ENCODE results near the gene IAPP.

The IAPP gene

GRCh38 chr12:21372602-21373001 lies at the start of gene IAPP:
Gene IAPP (plus strand): TSS chr12:21372902. CDS start chr12:21373352, 450 bp downstream.
- no peak for TF ChIP-seq CTCF (IDR thresholded peaks at IDR 0.05; ENCODE audit: insufficient read depth, low read length, missing control alignments)
- no peak for DNase-seq (ENCODE audit: low read depth, low spot score)
- ChIA-PET CTCF (no interaction called here), POLR2A (no interaction called here)
- no peak within 1 kb of the TSS for H3K4me3 ChIP-seq (ENCODE audit: low read depth, low read length)

DNA sequence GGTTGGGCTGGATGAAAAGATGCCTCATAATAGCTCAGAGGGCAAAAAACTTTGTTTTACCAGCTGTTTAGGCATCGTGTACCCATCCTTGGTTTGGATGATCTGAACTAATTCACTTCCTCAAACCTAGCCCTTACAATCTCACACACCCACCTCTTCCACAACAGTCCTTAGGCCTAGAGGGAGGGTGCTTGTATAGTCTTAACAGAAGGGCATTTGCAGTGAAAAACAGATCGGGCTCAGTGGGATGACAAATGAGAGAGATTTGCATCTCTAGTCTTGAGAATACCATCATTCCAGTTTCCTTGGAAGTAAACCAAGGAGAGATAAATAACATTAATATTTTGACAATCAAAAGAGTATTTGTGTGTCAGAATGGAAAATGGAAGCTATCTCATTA lies 49.0 kb upstream of the IAPP start:
- ChIA-PET CTCF (no interaction called here), POLR2A (no interaction called here)
- no peak for DNase-seq (ENCODE audit: low read depth, low spot score)
- H3K4me3 ChIP-seq (ENCODE audit: low read depth, low read length): no peak overlapping the region
- TF ChIP-seq CTCF (IDR thresholded peaks at IDR 0.05; ENCODE audit: insufficient read depth, low read length, missing control alignments): no peak

DNA sequence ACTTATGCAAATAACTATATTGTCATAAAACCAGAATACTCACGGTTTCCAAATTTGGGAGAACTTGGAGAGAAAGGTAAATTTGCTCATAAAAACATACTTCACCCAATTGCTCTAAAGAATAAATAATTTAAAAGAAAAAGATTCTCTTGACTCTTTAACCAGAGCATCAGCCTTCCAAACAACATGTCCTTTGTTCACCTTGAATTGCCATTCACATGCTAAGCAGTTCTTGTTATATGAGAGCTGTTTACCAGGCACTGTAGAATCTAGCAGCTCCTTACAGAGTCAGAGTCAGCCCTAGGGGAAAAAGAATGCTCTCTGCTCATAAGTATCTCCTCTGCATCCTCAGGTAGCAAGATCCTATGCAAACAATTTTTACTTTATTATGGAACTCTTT lies 48.2 kb upstream of the IAPP start:
- no peak for DNase-seq (ENCODE audit: low read depth, low spot score)
- H3K4me3 ChIP-seq (ENCODE audit: low read depth, low read length): no peak overlapping the region
- POLR2A ChIA-PET: no interaction called here
- CTCF ChIA-PET: no interaction called here
- no peak for TF ChIP-seq CTCF (IDR thresholded peaks at IDR 0.05; ENCODE audit: insufficient read depth, low read length, missing control alignments)

- ChIA-PET CTCF (no interaction called here), POLR2A (no interaction called here)
- no peak for TF ChIP-seq CTCF (IDR thresholded peaks at IDR 0.05; ENCODE audit: insufficient read depth, low read length, missing control alignments)
- DNase-seq (ENCODE audit: low read depth, low spot score): no peak
- H3K4me3 ChIP-seq (ENCODE audit: low read depth, low read length): no peak overlapping the region
Measured at GRCh38 chr12:21328578-21328977, 44.1 kb upstream of the IAPP start.

DNA sequence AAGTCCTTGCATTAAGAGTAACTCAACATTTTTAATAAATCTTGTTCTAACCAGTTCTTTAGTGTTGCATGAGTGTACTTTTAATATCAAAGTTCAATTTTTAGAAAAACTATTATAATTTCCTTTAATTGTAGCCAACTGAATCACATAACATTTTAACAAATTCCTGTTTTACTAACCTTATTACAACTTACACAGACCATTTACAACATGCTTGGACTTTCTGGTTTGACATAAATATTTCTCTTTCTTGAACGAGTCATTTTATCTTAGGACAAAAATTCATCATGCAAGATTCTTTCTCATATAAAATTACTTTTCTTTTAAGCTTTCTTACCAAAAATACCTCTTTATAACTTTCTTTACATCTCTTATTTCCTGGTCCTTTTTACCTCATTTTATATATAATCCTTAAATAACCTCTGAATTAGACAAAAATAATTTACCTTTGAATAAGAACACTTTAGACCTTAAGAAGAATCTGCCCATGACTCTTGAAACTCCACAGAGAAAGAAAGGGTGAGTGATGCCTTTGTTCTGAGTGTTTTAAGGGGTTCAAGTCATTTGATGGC lies 41.9 kb upstream of the IAPP start:
- H3K4me3 ChIP-seq (ENCODE audit: low read depth, low read length): no peak overlapping the region
- CTCF ChIA-PET: no interaction called here
- POLR2A ChIA-PET: no interaction called here
- TF ChIP-seq CTCF (IDR thresholded peaks at IDR 0.05; ENCODE audit: insufficient read depth, low read length, missing control alignments): no peak
- no peak for DNase-seq (ENCODE audit: low read depth, low spot score)

DNA sequence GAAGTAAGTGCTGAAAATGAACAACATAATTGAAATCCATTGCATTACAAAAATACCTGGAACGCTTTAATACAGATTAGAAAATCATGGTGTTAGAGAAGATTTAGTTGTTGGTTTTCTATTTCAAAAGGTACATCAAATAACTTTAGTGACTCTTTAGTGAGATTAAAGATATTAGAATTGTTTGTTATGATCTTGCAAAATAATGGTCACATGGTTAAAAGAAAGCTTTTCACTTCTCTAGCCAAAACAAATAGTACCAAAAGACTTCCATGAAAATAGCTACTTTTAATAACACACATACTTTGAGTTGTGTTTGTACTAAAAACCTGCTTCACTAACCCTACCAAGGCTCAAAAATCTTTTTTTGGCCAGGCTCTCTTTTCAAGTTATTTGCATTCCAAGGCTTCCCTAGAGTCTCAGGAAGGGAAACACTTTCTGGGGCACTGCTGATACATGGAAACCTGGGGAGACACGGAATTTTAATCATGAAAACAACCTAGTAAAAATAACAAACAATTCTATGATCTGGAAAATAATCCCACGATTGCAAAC lies 37.9 kb upstream of the IAPP start, which contains the start of gene SLCO1A2:
SLCO1A2 (minus strand) TSS at position 147 of the 555 bp plus-strand sequence. CDS start 270 bp downstream, outside the sequence.
- DNase-seq (ENCODE audit: low read depth, low spot score): no peak
- TF ChIP-seq CTCF (IDR thresholded peaks at IDR 0.05; ENCODE audit: insufficient read depth, low read length, missing control alignments): no peak
- CTCF ChIA-PET: no interaction called here
- POLR2A ChIA-PET: no interaction called here
- H3K4me3 ChIP-seq (ENCODE audit: low read depth, low read length): no peak within 1 kb of the TSS
